Lung (tissue), 12 donors: ENCODE data around the gene CYSTM1. TPM values are rescaled to one million over a fixed set of nuclear protein-coding genes. Genes with fewer than 3 reads are reported as not detected.

Experiments
- ATAC-seq: fragments of 200-7000 bp; cut with Tn5 transposase; one replicate; pipeline ENCODE4 v1.9.1; 2020; ENCODE audit warnings: moderate number of reproducible peaks; ENCODE audit not compliant: insufficient read depth, low FRiP score
- DNase-seq, 3 donors: peaks; one replicate each; pipeline ENCODE4 v3.0.0-alpha.2; 2013 to 2017
- H3K27ac ChIP-seq, 2 donors: one replicate each; pipeline ENCODE4 v1.5.1; 2013; ENCODE audit warnings: mild to moderate bottlenecking in 2 of 2, moderate library complexity in 2 of 2, control low read depth in 1 of 2, inconsistent platforms in 1 of 2, low read depth in 1 of 2, low read length in 1 of 2
- H3K27me3 ChIP-seq, 3 donors: one replicate each; pipeline ENCODE4 v1.5.1; 2013; ENCODE audit warnings: low read length in 2 of 3; ENCODE audit not compliant: control insufficient read depth in 3 of 3, insufficient read depth in 3 of 3
- H3K36me3 ChIP-seq, 4 donors: one replicate each; pipeline ENCODE4 v1.5.1; 2013; ENCODE audit warnings: low read length in 4 of 4, mild to moderate bottlenecking in 1 of 4, moderate library complexity in 1 of 4; ENCODE audit not compliant: control insufficient read depth in 4 of 4, insufficient read depth in 4 of 4
- H3K4me1 ChIP-seq, 5 donors: one replicate each; pipeline ENCODE4 v1.5.1; 2013; ENCODE audit warnings: low read length in 5 of 5, mild to moderate bottlenecking in 2 of 5, moderate library complexity in 1 of 5; ENCODE audit not compliant: control insufficient read depth in 5 of 5, insufficient read depth in 5 of 5
- H3K4me3 ChIP-seq: one replicate; pipeline ENCODE4 v1.5.1; 2013; ENCODE audit warnings: mild to moderate bottlenecking, control low read depth, moderate library complexity
- H3K9ac ChIP-seq, 2 donors: one replicate each; pipeline ENCODE4 v1.5.1; 2013; ENCODE audit warnings: low read length in 2 of 2, control low read depth in 1 of 2; ENCODE audit not compliant: insufficient read depth in 1 of 2
- H3K9me3 ChIP-seq, 4 donors: one replicate each; pipeline ENCODE4 v1.5.1; 2013; ENCODE audit warnings: low read length in 3 of 4, mild to moderate bottlenecking in 1 of 4, moderate library complexity in 1 of 4; ENCODE audit not compliant: control insufficient read depth in 4 of 4, insufficient read depth in 3 of 4
- CTCF ChIP-seq: IDR thresholded peaks from 2 replicates; pipeline ENCODE4 v1.5.1; 2012; ENCODE audit warnings: mild to moderate bottlenecking; ENCODE audit errors: control extremely low read depth, extremely low read depth
- WGBS, 2 donors: extraction: QIAGEN DNeasy Blood & Tissue Kit; methylation state at CpG; one replicate each; pipeline ENCODE4 v1.1.7; 2013; 5-methylcytosine and 5-hydroxymethylcytosine counted together
- polyA plus RNA-seq, 2 donors: library from polyadenylated mRNA; stranded (reverse); fragments of 200-250 nt; gene quantifications; one replicate each; pipeline ENCODE4 v1.2.1, GENCODE V29; 2013
- total RNA-seq, 2 donors: library from RNA; depleted of rRNA in 1 of 2; stranded (reverse); fragments of >200 nt in 1 of 2; gene quantifications; one replicate each; pipeline ENCODE4 v1.2.1, GENCODE V29; 2014 to 2021
- donor health status: control.
- donor health status: control.
- donor health status: Bipolar disorder and iron deficiency.
- donor health status: healthy.
- donor health status: DM: yes; HTN: yes; CAD: no.

Gene CYSTM1
- total and polyA plus RNA-seq, 4 donors = 37.1 to 274 (median 107) TPM

GRCh38 chr5:140133514-140134167 is 41.3 kb upstream of the CYSTM1 start:
- H3K27me3 ChIP-seq = no peaks in the 10 kb centered on the region
- H3K27ac ChIP-seq = no peak overlapping the region
- no peak for DNase-seq
- no peaks in the 10 kb centered on the region for H3K9me3 ChIP-seq
- no peak for TF ChIP-seq CTCF
- H3K4me3 ChIP-seq = no peak overlapping the region
- H3K4me1 ChIP-seq = peaks cover 0 to 19% (median 3%) of the 10 kb centered on the region in 5 donors
- H3K9ac ChIP-seq = no peak overlapping the region
- ATAC-seq = peak; percentile 10
- H3K36me3 ChIP-seq = no peaks in the 10 kb centered on the region
- WGBS, 2 donors = 81 to 90% methylated on average over 4 of the region's 4 CpGs

GRCh38 chr5:140134277-140134935 is 40.6 kb upstream of the CYSTM1 start:
- Histone ChIP-seq H3K27me3 (no peaks in the 10 kb centered on the region), H3K36me3 (no peaks in the 10 kb centered on the region), H3K4me3 (no peak overlapping the region), H3K9ac (no peak overlapping the region), H3K9me3 (no peaks in the 10 kb centered on the region), H3K4me1 (peaks cover 0 to 19% (median 3%) of the 10 kb centered on the region in 5 donors), H3K27ac (no peak overlapping the region)
- 91 to 93% methylated on average over 2 of the region's 2 CpGs for WGBS, 2 donors
- no peak for TF ChIP-seq CTCF
- ATAC-seq = no peak
- no peak for DNase-seq

GRCh38 chr5:140135127-140135526 is 39.9 kb upstream of the CYSTM1 start:
- Histone ChIP-seq H3K4me3 (no peak overlapping the region), H3K4me1 (peaks cover 0 to 19% (median 3%) of the 10 kb centered on the region in 5 donors), H3K9me3 (no peaks in the 10 kb centered on the region), H3K36me3 (no peaks in the 10 kb centered on the region), H3K27ac (no peak overlapping the region), H3K27me3 (no peaks in the 10 kb centered on the region), H3K9ac (no peak overlapping the region)
- ATAC-seq (no peak), DNase-seq (no peak)
- TF ChIP-seq CTCF = no peak
